22Rv1 (cell line): ENCODE measurements around the gene COX10.
"Not testable (repeated sequence)": the region's sequence is repeated elsewhere in the genome, so short reads cannot be mapped to it uniquely, and the experiment has no call there.

ENCODE experiments used
- ZFX ChIP-seq: fragments of 450-650 bp; IDR thresholded peaks from 2 replicates; pipeline ENCODE4 v1.6.1; 2017; ENCODE audit warnings: antibody characterized with exemption, borderline replicate concordance
- TF ChIP-seq, protein P1 (sequence below): fragments of 450-650 bp; IDR thresholded peaks from 2 replicates; pipeline ENCODE4 v1.5.1; 2017; ENCODE audit warnings: mild to moderate bottlenecking

- TF ChIP-seq, protein P1, sequence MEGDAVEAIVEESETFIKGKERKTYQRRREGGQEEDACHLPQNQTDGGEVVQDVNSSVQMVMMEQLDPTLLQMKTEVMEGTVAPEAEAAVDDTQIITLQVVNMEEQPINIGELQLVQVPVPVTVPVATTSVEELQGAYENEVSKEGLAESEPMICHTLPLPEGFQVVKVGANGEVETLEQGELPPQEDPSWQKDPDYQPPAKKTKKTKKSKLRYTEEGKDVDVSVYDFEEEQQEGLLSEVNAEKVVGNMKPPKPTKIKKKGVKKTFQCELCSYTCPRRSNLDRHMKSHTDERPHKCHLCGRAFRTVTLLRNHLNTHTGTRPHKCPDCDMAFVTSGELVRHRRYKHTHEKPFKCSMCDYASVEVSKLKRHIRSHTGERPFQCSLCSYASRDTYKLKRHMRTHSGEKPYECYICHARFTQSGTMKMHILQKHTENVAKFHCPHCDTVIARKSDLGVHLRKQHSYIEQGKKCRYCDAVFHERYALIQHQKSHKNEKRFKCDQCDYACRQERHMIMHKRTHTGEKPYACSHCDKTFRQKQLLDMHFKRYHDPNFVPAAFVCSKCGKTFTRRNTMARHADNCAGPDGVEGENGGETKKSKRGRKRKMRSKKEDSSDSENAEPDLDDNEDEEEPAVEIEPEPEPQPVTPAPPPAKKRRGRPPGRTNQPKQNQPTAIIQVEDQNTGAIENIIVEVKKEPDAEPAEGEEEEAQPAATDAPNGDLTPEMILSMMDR = not testable (repeated sequence)
- not testable (repeated sequence) for TF ChIP-seq ZFX
Observed at GRCh38 chr17:14236032-14236431, 166.7 kb downstream of the COX10 start.
